HEK293T (cell line): ENCODE measurements around the gene AGFG2.

Experiments
- CTCF ChIA-PET: fragments of 350-600 bp; formaldehyde crosslinking; extraction: SDS; loops from one replicate; lab custom pipeline; 2021; ENCODE audit warnings: antibody characterized with exemption, inconsistent platforms; lab: Yijun Ruan, JAX
- POLR2A ChIA-PET: fragments of 350-600 bp; formaldehyde crosslinking; extraction: SDS; loops from one replicate; lab custom pipeline; 2020; ENCODE audit warnings: antibody characterized with exemption, inconsistent platforms; lab: Yijun Ruan, JAX
- DNase-seq: peaks from one replicate; pipeline ENCODE4 v3.0.0; 2012; ENCODE audit warnings: mixed read lengths; ENCODE audit errors: extremely low spot score
- ARNT ChIP-seq: fragments of 450-650 bp; IDR thresholded peaks from 2 replicates; pipeline ENCODE4 v1.6.1; 2017; ENCODE audit warnings: mild to moderate bottlenecking
- BHLHE40 ChIP-seq: fragments of 450-650 bp; IDR thresholded peaks from 2 replicates; pipeline ENCODE4 v1.6.1; 2016; ENCODE audit warnings: mild to moderate bottlenecking, moderate library complexity, borderline replicate concordance
- CTBP1 ChIP-seq: fragments of 450-650 bp; IDR thresholded peaks from 2 replicates; pipeline ENCODE4 v1.6.1; 2016; ENCODE audit warnings: borderline replicate concordance
- ELF4 ChIP-seq: fragments of 450-650 bp; IDR thresholded peaks from 2 replicates; pipeline ENCODE4 v1.6.1; 2017; ENCODE audit warnings: antibody characterized with exemption
- FOXA1 ChIP-seq: fragments of 450-650 bp; IDR thresholded peaks from 2 replicates; pipeline ENCODE4 v1.6.1; 2016; ENCODE audit warnings: mild to moderate bottlenecking
- FOXK2 ChIP-seq: fragments of 450-650 bp; IDR thresholded peaks from 2 replicates; pipeline ENCODE4 v1.6.1; 2016; ENCODE audit warnings: mild to moderate bottlenecking
- FOXM1 ChIP-seq: fragments of 450-650 bp; IDR thresholded peaks from 2 replicates; pipeline ENCODE4 v1.6.1; 2017; ENCODE audit warnings: mild to moderate bottlenecking, borderline replicate concordance
- HDGF ChIP-seq: fragments of 450-650 bp; IDR thresholded peaks from 2 replicates; pipeline ENCODE4 v1.6.1; 2017; ENCODE audit warnings: antibody characterized with exemption, borderline replicate concordance
- L3MBTL2 ChIP-seq: fragments of 450-650 bp; conservative IDR thresholded peaks from 2 replicates; pipeline ENCODE4 v1.6.1; 2016; ENCODE audit warnings: mild to moderate bottlenecking
- LEF1 ChIP-seq: fragments of 450-650 bp; IDR thresholded peaks from 2 replicates; pipeline ENCODE4 v1.6.1; 2017; ENCODE audit warnings: mild to moderate bottlenecking, borderline replicate concordance
- NFRKB ChIP-seq: fragments of 450-650 bp; IDR thresholded peaks from 2 replicates; pipeline ENCODE4 v1.6.1; 2016; ENCODE audit warnings: mild to moderate bottlenecking, moderate library complexity
- SP1 ChIP-seq: fragments of 450-650 bp; IDR thresholded peaks from 2 replicates; pipeline ENCODE4 v1.6.1; 2017
- SUZ12 ChIP-seq: fragments of 450-650 bp; IDR thresholded peaks from 2 replicates; pipeline ENCODE4 v1.6.1; 2016; ENCODE audit warnings: mild to moderate bottlenecking
- TARDBP ChIP-seq: fragments of 450-650 bp; IDR thresholded peaks from 2 replicates; pipeline ENCODE4 v1.6.1; 2016
- ZNF384 ChIP-seq: fragments of 450-650 bp; IDR thresholded peaks from 2 replicates; pipeline ENCODE4 v1.6.1; 2016
- TF ChIP-seq, protein P1 (sequence below): fragments of 450-650 bp; IDR thresholded peaks from 2 replicates; pipeline ENCODE4 v1.6.1; 2016

Gene AGFG2

DNA sequence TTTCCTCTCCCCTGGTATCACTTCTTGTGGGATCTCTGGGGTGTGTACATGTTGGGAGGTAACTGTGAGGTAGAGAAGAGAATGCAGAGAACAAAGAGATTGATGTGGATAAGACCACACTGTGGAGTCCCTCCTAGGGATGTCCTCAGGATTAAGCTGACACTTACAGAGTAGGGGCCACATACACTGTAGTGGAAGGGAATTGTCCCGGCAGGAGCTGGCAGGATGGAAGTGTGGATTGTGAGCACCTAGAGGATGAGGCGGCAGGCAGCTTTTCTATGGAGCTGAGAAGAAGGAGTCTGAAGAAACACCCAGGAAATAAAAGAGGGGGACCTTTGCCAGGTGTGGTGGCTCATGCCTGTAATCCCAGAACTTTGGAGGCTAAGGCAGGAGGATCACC lies 13.5 kb downstream of the AGFG2 start:
- POLR2A ChIA-PET, result no interaction called here
- DNase-seq, result no peak
- CTCF ChIA-PET, result no interaction called here
- TF ChIP-seq FOXM1, result no peak
- TF ChIP-seq NFRKB, result no peak
- TF ChIP-seq FOXA1, result no peak
- TF ChIP-seq HDGF, result no peak
- TF ChIP-seq LEF1, result no peak
- no peak for TF ChIP-seq CTBP1
- TF ChIP-seq, protein P1, sequence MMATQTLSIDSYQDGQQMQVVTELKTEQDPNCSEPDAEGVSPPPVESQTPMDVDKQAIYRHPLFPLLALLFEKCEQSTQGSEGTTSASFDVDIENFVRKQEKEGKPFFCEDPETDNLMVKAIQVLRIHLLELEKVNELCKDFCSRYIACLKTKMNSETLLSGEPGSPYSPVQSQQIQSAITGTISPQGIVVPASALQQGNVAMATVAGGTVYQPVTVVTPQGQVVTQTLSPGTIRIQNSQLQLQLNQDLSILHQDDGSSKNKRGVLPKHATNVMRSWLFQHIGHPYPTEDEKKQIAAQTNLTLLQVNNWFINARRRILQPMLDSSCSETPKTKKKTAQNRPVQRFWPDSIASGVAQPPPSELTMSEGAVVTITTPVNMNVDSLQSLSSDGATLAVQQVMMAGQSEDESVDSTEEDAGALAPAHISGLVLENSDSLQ, result no peak
- TF ChIP-seq SP1, result no peak
- TF ChIP-seq FOXK2, result no peak
- TF ChIP-seq ELF4, result no peak
- TF ChIP-seq ZNF384, result no peak
- TF ChIP-seq SUZ12, result no peak
- no peak for TF ChIP-seq TARDBP
- TF ChIP-seq BHLHE40, result no peak
- no peak for TF ChIP-seq ARNT

DNA sequence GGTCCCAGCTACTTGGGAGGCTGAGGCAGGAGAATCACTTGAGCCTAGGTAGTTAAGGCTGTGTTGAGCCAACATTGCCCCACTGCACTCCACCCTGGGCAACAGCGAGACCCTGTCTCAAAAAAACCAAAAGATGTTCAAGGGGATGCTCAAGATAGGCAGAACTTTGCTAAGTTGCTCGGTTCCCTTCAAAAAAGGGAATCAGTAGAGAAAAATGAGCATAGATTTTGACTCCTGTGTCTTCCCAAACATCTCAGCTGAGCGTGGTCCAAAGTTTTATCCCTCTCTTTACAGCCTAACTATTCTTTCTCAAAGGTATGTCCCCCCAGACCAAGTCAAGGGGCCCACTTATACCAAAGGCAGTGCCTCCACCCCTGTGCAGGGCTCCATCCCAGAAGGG lies 14.0 kb downstream of the AGFG2 start:
- ChIA-PET CTCF (no interaction called here), POLR2A (no interaction called here)
- no peak for TF ChIP-seq BHLHE40
- no peak for TF ChIP-seq L3MBTL2
- DNase-seq, result no peak

DNA sequence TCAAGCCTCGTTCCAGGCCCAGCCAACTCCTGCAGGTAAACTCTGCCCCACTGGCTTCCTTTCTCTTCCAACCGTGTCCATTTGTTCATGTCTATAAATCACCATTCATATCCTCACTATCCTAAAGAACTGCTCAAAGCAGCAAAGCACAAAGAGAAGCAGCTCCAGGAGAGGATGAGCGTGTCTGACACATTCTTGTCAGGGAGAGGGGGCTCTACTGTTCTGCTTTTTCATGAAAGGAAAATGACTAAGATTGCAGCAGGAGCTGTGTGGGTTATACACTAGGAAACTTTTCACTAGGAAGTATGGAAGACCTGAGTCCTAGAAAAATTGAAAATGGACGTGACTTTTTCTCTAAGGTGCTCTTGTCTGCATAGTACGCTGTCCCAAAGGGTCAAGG lies 16.7 kb downstream of the AGFG2 start:
- POLR2A ChIA-PET, result interaction anchor here (0.5 kb wide), 1 partner anchor 149 kb away, joined by 3 read pairs; no protein-coding TSS in a partner anchor
- no peak for DNase-seq
- CTCF ChIA-PET, result no interaction called here
- TF ChIP-seq SUZ12 (no peak), LEF1 (no peak), FOXK2 (no peak), SP1 (no peak), NFRKB (no peak), BHLHE40 (no peak), ARNT (no peak), ZNF384 (no peak), HDGF (no peak), FOXA1 (no peak), CTBP1 (no peak), ELF4 (no peak), FOXM1 (no peak), TARDBP (no peak), L3MBTL2 (no peak)
- TF ChIP-seq, protein P1, result no peak

DNA sequence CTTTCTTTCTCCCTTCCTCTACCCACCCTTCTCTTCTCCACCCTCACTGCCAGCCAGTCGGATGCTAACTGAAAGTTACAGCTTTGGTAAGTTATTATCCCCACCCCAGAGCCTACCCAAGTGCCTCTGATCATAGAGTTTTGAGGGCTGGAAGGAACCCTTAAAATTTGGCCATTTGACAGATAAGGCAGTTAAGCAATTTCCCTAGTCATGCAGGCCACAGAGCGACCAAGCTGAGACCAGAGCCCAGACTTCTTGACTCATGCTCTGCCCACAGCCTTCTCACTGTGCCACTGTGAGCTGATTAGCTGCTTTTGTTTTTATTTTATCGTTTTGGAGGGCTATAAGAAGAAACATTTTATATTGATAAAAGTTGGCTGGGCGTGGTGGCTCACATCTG lies 17.5 kb downstream of the AGFG2 start:
- ChIA-PET CTCF (no interaction called here), POLR2A (no interaction called here)
- TF ChIP-seq LEF1 (no peak), ZNF384 (no peak), L3MBTL2 (no peak), TARDBP (no peak), BHLHE40 (no peak), SUZ12 (no peak), NFRKB (no peak), CTBP1 (no peak), SP1 (no peak), HDGF (no peak), ELF4 (no peak), FOXK2 (no peak), ARNT (no peak), FOXA1 (no peak), FOXM1 (no peak)
- TF ChIP-seq, protein P1, result no peak
- DNase-seq, result no peak

DNA sequence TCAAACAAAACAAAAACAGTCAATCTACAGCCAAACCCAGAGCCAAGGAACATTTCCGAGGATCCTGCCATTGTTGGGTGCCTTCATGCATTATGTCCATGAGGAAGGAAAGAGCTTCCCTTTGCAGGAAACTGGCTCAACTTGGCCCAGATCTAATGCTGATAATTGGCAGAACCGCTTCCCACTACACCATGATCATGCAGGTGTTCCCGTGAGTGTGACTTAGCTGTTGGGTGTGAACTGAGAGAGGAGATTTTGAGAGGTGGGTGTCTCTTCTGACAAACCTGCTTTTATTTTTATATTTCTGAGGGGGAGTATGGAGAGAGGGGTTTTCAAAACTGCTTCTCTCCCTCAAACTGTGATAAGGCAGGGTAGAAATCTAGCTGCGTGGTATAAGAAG lies 20.1 kb downstream of the AGFG2 start:
- CTCF ChIA-PET, result interaction anchor here (0.6 to 2.2 kb wide), 18 partner anchors 14 to 171 kb away, joined by 3 to 13 read pairs (median 4); partner anchors contain the start of genes AGFG2 and POP7

DNA sequence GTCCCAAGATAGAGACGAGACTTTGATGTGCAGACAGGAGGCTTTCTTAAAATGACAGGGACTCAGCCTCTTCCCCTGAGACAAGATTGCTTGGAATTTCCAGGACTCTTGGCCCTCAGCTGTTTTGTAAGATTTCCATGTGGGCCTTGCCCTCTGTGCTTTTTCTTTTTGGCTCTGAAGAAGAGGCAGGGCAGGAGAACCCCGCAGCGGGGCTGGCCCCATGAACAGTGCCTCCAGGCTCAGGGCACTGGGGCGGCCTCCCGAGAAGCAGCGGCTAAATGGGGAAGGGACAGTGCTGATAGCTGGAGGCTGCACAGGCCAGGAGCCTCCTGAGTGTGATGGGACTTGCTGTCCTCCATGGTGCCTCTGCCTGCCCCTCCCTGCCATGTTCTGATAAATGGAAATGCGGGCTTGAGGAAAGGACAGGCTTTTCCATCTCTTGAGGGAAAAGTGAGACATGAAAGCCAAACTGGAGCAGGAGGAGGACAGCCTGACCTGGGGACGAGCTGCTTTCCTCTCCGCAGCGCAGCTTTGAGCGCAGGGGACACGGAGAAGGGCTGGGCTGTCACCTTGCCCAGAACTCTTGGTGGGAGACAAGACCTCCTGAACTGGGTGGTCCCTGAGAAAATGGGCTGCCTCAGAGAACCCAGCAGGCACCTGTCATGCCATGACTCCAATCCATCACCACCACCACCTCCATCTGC lies 22.6 kb downstream of the AGFG2 start:
- no peak for DNase-seq
- POLR2A ChIA-PET, result interaction anchor here (1.0 kb wide), 1 partner anchor 131 kb away, joined by 3 read pairs; no protein-coding TSS in a partner anchor
- CTCF ChIA-PET, result interaction anchor here (0.6 to 0.9 kb wide), 3 partner anchors 23 to 826 kb away, joined by 3 read pairs; partner anchors contain the start of gene AGFG2
- TF ChIP-seq SP1 (no peak), ZNF384 (no peak), NFRKB (no peak), CTBP1 (no peak), ARNT (no peak), ELF4 (no peak), FOXM1 (no peak), FOXA1 (no peak), HDGF (no peak), SUZ12 (no peak), L3MBTL2 (no peak), BHLHE40 (no peak), LEF1 (no peak), TARDBP (no peak), FOXK2 (no peak)
- TF ChIP-seq, protein P1, result no peak

More for the DNA sequence above, 20.1 kb downstream of the AGFG2 start:
- POLR2A ChIA-PET, result interaction anchor here (1.0 to 1.3 kb wide), 2 partner anchors 81 to 130 kb away, joined by 3 to 4 read pairs; no protein-coding TSS in a partner anchor
- TF ChIP-seq SUZ12 (no peak), CTBP1 (no peak)
- DNase-seq, result no peak
